Stimulated activated memory B cell treated with anti-CD40 and anti-IgM and Interleukin-4, amounts not matched to agents 10 μg/mL and 1 μg/mL and 100 μg/mL, for 72 hours (primary cell): ENCODE results near the gene EVX1.

Experiments used
- ATAC-seq: fragments of 150-1000 bp; cut with Tn5 transposase; 2 replicates; pipeline ENCODE4 v1.10.0; 2021
- H3K27ac Mint-ChIP-seq: one replicate; pipeline ENCODE4 v1.8.0; 2022; ENCODE audit warnings: mild to moderate bottlenecking, mixed read lengths
- H3K27me3 Mint-ChIP-seq: one replicate; pipeline ENCODE4 v1.8.0; 2022; ENCODE audit warnings: mixed read lengths
- H3K36me3 Mint-ChIP-seq: one replicate; pipeline ENCODE4 v1.8.0; 2022; ENCODE audit warnings: mixed read lengths
- H3K4me1 Mint-ChIP-seq: one replicate; pipeline ENCODE4 v1.8.0; 2022; ENCODE audit warnings: mixed read lengths
- H3K4me3 Mint-ChIP-seq: one replicate; pipeline ENCODE4 v1.8.0; 2022; ENCODE audit warnings: mild to moderate bottlenecking, moderate library complexity, mixed read lengths
- H3K9me3 Mint-ChIP-seq: one replicate; pipeline ENCODE4 v1.8.0; 2022; ENCODE audit warnings: mixed read lengths

The EVX1 gene

GRCh38 chr7:27242555-27243339 is at the start of gene EVX1:
Gene EVX1, plus strand, starts transcription at chr7:27242802. Its CDS starts 229 bp downstream, at chr7:27243031.
- H3K4me1 Mint-ChIP-seq, result peaks cover 36% of the 10 kb centered on the region
- H3K27ac Mint-ChIP-seq, result no peak within 1 kb of the TSS
- H3K9me3 Mint-ChIP-seq, result no peaks in the 10 kb centered on the region
- no peaks in the 10 kb centered on the region for H3K36me3 Mint-ChIP-seq
- H3K4me3 Mint-ChIP-seq, result peak within 1 kb of the TSS; percentile 18
- ATAC-seq, result no peak
- peaks cover 97% of the 10 kb centered on the region for H3K27me3 Mint-ChIP-seq

DNA sequence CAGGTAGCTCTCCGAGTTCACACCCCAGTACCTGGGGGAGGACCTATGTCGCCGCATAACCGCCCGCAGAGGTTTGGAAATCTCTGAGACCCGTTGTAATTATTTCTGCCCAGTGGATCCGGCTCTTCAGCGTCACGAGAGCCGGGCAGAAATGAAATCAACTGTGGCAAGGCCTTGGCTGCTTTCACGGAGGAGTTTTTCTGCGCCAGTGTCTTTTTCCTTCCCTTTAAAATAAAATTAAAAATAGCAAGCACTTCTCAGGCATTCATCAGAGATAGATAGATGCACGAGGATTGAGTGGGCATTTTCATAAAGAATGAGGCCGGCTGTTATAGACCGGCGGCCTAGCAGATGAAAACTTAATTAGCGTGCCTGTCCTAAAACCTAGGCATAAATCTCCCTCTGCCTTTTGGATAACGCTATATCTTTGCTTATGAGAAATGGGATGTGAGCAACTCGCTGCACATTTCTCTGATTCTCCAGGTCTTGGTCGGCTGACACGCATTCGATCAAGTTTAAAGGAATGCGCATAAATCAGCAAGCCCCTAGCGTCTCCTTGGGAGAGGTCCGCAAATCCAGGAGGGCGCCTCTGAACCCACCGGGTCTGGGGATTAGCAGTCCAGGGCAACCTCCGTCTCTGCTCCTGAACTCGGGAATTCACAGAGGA is 49.1 kb upstream of the EVX1 start:
- no peak for ATAC-seq
- H3K4me1 Mint-ChIP-seq, result peaks cover 13% of the 10 kb centered on the region
- no peaks in the 10 kb centered on the region for H3K36me3 Mint-ChIP-seq
- H3K27ac Mint-ChIP-seq, result no peak overlapping the region
- H3K27me3 Mint-ChIP-seq, result peaks cover 71% of the 10 kb centered on the region
- H3K9me3 Mint-ChIP-seq, result no peaks in the 10 kb centered on the region
- no peak overlapping the region for H3K4me3 Mint-ChIP-seq

- no peak for ATAC-seq
- H3K4me3 Mint-ChIP-seq, result no peak overlapping the region
- H3K4me1 Mint-ChIP-seq, result peaks cover 13% of the 10 kb centered on the region
- H3K27ac Mint-ChIP-seq, result no peak overlapping the region
- no peaks in the 10 kb centered on the region for H3K9me3 Mint-ChIP-seq
- H3K27me3 Mint-ChIP-seq, result peaks cover 71% of the 10 kb centered on the region
- H3K36me3 Mint-ChIP-seq, result no peaks in the 10 kb centered on the region
Observed at GRCh38 chr7:27194002-27194352, 48.6 kb upstream of the EVX1 start.

- peaks cover 69% of the 10 kb centered on the region for H3K27me3 Mint-ChIP-seq
- no peak overlapping the region for H3K4me3 Mint-ChIP-seq
- peaks cover 11% of the 10 kb centered on the region for H3K4me1 Mint-ChIP-seq
- H3K9me3 Mint-ChIP-seq, result no peaks in the 10 kb centered on the region
- no peak for ATAC-seq
- H3K36me3 Mint-ChIP-seq, result no peaks in the 10 kb centered on the region
- no peak overlapping the region for H3K27ac Mint-ChIP-seq
Observed at GRCh38 chr7:27194686-27195379, 47.8 kb upstream of the EVX1 start.

DNA sequence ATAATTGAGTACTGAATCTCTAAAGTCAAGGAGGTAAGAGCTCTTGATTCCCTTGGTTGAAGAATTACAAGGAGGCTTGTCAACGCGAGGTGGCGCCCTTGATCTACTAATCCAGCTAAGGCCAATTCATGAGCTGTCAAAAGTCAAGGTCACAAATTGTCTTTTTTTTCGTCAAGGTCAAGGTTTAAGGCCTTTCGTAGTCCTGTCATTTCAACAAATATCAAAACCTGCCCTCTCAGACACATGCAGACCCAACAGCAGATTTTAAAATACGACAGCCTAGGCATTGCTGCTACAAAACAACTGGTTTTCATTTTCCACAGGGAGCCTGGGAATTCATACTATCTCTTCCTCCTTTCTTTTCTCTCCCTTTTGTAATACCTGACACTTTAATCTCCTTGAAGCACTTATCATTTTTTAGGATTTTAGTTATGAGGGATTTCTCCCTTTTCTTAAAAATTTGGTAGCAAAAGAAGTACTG is 46.3 kb upstream of the EVX1 start:
- ATAC-seq, result no peak
- Mint-ChIP-seq H3K27ac (no peak overlapping the region), H3K27me3 (peaks cover 69% of the 10 kb centered on the region), H3K4me3 (no peak overlapping the region), H3K9me3 (no peaks in the 10 kb centered on the region), H3K4me1 (peaks cover 26% of the 10 kb centered on the region), H3K36me3 (no peaks in the 10 kb centered on the region)

- Mint-ChIP-seq H3K9me3 (no peaks in the 10 kb centered on the region), H3K4me3 (no peak overlapping the region), H3K27ac (no peak overlapping the region), H3K27me3 (peaks cover 69% of the 10 kb centered on the region), H3K4me1 (peaks cover 35% of the 10 kb centered on the region), H3K36me3 (no peaks in the 10 kb centered on the region)
- no peak for ATAC-seq
Observed at GRCh38 chr7:27197137-27198042, 45.2 kb upstream of the EVX1 start.

- ATAC-seq, result no peak
- Mint-ChIP-seq H3K4me1 (peaks cover 36% of the 10 kb centered on the region), H3K27me3 (peaks cover 77% of the 10 kb centered on the region), H3K27ac (no peak overlapping the region), H3K9me3 (no peaks in the 10 kb centered on the region), H3K4me3 (no peak overlapping the region), H3K36me3 (no peaks in the 10 kb centered on the region)
Observed at GRCh38 chr7:27198138-27198841, 44.3 kb upstream of the EVX1 start.

GRCh38 chr7:27198871-27199801 is 43.5 kb upstream of the EVX1 start:
- peaks cover 77% of the 10 kb centered on the region for H3K27me3 Mint-ChIP-seq

GRCh38 chr7:27199849-27200760 is 42.5 kb upstream of the EVX1 start, which contains the start of gene HOXA13:
Gene HOXA13, minus strand, starts transcription at chr7:27200091. Its CDS starts 14 bp downstream, at chr7:27200077.
- peak; percentile 58 for ATAC-seq
- peaks cover 79% of the 10 kb centered on the region for H3K27me3 Mint-ChIP-seq
- peaks cover 36% of the 10 kb centered on the region for H3K4me1 Mint-ChIP-seq
- no peak within 1 kb of the TSS for H3K27ac Mint-ChIP-seq
- H3K4me3 Mint-ChIP-seq, result peak within 1 kb of the TSS; percentile 83
- H3K36me3 Mint-ChIP-seq, result no peaks in the 10 kb centered on the region
- H3K9me3 Mint-ChIP-seq, result no peaks in the 10 kb centered on the region

More at GRCh38 chr7:27198871-27199801, 43.5 kb upstream of the EVX1 start:
- Mint-ChIP-seq H3K27ac (no peak overlapping the region), H3K4me1 (peaks cover 36% of the 10 kb centered on the region), H3K36me3 (no peaks in the 10 kb centered on the region), H3K9me3 (no peaks in the 10 kb centered on the region), H3K4me3 (peak overlapping the region; percentile 60)
- ATAC-seq, result no peak

DNA sequence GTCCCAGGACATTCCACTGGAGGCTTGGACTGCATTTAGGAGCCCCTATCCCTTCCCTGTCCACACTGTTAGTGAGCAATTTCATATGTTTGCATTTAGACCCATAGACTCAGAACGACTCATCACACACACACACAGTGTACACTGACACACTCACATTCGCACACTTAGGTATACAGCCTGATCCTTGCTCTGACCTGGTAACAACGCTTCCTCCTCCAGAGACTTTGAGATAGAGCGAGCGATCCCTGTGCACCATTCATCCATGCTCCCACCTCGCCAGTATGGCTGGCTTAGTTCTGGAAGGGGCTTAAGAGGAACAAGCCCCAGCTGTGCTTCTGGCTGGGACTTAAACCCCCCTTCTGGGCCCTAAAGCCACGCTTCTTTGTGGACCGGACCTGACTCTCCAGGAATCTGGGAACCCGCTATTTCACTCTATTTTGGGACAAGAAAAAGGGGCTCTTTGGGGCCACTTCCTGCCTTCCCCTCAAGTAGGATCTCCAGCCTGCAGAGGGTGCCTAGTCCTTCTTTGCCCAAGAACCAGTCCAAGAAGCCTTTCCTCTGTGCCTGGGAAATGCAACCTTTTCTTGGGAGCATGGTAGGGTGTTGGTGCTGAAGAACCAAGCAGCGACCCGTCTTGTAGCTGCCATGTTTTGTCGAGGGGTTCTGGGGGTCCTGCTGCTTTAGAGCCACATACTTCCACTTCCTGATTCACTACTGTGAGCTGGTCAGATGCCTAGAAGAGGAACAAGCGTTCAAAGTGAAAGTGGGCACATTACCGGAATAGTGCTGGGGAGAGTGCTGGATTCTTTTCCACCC is 41.6 kb upstream of the EVX1 start:
- Mint-ChIP-seq H3K4me3 (peak overlapping the region; percentile 67), H3K36me3 (no peaks in the 10 kb centered on the region), H3K27me3 (peaks cover 88% of the 10 kb centered on the region), H3K4me1 (peaks cover 41% of the 10 kb centered on the region), H3K27ac (no peak overlapping the region), H3K9me3 (no peaks in the 10 kb centered on the region)
- no peak for ATAC-seq

DNA sequence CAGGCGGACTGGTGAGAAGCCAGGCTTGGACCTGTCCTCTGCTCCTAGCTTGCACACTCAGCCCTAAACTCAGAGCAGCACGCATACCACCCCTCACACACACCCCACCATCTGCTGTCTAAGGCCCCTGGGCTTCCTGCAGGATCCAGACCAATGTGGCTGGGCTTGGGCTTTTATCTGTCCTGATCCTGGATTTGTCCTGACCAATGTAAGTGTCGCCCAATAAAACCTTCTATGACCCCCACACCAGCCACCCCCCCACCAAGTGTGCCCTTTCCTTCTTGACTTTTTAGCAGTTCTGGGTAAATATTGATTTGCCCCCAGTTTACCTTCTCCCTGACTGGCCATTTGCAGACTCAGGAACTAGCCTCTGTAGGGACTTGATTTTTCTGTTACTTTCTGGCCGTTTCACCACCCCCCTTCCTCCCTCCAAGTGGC is 41.0 kb upstream of the EVX1 start:
- Mint-ChIP-seq H3K27ac (no peak overlapping the region), H3K9me3 (no peaks in the 10 kb centered on the region), H3K4me3 (peak overlapping the region; percentile 25), H3K4me1 (peaks cover 43% of the 10 kb centered on the region), H3K36me3 (no peaks in the 10 kb centered on the region), H3K27me3 (peaks cover 94% of the 10 kb centered on the region)
- ATAC-seq, result no peak
